Dermis blood vessel endothelial cell (primary cell): ENCODE measurements around the gene STK17A. TPM values are rescaled to one million over a fixed set of nuclear protein-coding genes. Genes with fewer than 3 reads are reported as not detected.

ENCODE experiments used
- DNase-seq: peaks from one replicate; pipeline ENCODE4 v3.0.0; 2010
- total RNA-seq: library from RNA; depleted of rRNA; stranded (reverse); fragments of >200 nt; gene quantifications from 2 replicates; pipeline ENCODE4 v1.2.3, GENCODE V29; 2014

STK17A gene
- 70.1 and 88.7 TPM in 2 replicates for total RNA-seq

DNA sequence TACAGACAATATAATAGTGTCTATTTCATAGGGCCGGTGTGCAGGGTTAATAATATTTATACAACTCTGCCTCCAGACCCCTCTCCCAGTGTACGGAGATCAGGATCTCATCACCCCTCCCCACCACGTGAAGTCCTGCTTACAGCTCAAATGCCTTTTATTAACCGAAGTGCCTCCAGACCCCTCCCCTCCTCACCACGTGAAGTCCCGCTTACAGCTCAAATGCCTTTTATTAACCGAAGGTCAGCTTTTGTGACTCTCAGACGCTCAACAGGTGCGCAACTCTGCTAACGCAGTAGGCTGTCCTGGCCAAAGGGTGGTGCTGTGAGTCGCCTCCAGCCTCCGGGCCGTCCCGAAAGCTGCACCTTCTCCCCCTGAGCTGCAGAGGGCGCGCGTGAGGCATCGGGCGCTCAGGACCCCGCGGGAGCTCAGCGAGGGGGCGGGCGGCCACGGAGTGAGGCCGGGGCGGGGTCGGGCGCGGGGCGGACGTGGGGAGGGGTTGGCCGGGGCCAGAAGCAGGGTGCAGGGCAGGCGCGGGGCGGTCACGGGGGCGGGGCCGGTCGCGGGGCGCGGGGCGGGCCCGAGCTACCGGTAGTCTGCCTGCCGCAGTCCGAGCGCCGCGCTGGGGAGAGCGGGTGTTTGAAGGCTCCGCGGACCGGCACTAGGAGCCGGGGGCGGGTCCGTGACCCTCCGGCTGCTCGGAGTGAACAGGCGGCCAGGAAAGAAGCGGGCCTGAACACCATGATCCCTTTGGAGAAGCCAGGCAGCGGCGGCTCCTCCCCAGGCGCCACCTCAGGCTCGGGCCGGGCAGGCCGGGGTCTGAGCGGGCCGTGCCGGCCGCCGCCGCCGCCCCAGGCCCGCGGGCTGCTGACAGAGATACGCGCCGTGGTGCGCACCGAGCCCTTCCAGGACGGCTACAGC is at the start of gene STK17A:
TSS of gene STK17A (plus strand) at position 606 of the 921 bp plus-strand sequence. CDS start at position 742, 136 bp downstream.
- DNase-seq: peak; percentile 96

DNA sequence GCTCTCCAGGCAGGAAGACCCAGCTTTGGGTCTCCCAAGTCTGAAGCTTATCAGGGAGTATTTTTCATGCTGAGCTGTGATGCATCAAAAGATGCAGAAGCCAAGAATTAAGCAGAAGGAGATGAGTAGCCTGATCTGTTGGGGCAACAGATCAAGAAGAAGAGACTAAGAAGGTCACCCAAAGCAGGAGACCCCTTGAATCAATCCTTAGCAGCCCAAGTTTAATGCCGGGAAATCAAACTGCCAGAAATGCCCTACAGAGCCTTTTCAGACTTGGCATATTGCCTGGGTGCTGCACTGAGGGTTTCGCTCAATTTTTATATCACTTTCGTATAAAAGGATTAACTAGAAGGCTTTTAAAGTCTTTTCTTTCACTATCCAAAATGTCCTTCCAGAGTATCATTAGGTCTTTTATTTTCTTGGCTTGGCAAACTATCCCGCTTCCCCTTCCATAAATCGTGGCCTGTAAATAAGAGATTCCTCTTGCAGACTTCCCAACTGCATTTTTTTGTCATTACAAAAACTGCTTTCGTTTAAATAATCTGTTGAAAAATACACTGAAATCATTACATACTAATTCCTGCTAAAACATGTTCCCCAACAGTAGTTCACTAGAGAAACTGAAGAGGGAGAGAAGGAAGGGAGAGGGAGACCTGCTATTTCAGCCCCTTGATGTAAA is 49.0 kb upstream of the STK17A start:
- no peak for DNase-seq

- DNase-seq: no peak
Observed at GRCh38 chr7:43535031-43535451, 47.9 kb upstream of the STK17A start.

DNA sequence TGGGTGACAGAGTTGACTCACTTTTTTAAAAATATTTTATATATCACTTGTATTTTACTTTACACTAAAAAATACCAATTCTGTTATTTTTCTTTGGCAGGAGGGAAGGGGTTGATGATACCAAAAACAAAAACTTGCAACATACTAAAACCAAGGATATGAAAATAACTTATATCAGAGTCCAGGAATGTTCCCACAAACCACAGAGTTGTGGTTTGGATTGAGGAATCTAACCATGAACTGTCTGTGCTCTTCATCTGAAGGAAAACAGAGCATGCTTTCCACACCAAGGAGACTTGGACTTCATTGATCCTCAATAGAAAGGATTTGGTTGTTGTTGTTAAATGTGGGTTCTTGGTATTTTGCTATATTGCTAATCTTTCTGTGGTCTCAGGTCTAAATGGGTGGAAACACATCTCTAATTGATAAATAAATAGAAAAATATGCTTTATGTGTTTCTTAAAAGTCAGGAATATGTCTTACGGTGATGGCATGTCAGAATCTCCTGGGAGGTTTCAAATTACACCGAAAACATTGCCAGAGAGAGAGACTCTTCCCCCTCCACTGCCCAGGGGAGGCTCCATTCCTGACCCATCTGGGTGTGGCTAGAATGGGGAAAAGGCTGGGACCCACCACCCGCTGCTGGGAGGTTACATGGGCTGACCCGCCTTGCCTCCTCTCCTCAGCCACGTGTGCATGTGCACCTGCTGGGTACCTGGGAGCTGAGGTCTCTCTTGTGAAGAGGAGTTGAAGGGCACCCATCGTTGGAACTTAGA is 46.9 kb upstream of the STK17A start:
- no peak for DNase-seq

- DNase-seq: no peak
Observed at GRCh38 chr7:43536773-43537172, 46.1 kb upstream of the STK17A start.

GRCh38 chr7:43537765-43538403 is 45.0 kb upstream of the STK17A start:
- DNase-seq: no peak

DNA sequence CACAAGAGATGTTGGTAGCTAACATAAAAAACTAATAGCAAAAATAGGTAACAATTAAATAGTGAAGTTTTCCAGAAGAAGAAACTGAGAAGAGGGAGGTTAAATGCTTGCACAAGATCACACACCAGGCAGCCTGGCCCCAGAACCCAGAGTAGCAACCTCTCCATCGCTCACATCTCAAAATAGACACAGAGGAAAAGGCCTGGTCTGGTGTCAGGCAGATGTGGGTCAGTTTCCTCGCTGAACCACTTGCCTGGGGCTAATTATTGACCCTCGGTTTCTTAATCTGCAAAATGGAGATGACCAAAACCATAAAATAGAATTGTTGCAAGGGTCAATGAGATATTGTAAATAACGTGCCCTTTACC is 44.5 kb upstream of the STK17A start:
- no peak for DNase-seq

DNA sequence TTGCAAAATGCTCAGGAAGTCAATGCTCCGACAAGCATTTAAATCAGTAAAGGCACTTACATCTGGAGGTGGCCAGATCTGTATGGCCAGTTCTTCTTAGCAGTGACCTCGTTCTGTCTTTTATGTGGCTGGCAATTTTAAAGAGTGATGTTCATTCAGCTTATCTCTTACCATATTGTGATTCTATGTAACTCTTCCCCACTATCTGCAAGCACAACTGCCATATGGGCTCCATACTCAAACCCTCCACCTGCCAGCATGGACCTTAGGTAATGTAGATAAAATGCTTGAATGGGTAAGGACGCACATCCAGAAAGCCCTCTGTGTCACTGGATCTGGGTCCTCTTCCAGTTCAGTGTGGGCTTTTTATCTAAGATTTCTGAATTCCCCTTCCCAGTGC is 42.4 kb upstream of the STK17A start:
- DNase-seq: no peak

DNA sequence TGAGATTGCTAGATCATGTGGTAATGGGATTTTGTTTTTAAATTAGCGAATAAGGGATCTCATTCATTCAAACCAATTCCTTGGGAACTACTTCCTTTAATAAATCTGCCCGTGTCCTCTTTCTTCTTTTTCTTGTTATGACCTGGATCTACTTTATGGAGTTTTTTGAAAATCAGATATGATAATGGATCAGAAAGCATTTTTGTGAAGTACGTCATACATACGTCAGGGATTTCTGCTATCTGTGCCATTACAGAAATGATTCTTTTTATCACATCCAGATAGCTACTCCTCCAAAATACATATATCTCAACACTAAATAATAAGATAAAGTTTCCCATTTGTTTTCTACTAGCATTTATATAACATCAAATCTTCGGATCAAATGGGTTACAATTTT is 40.2 kb upstream of the STK17A start:
- no peak for DNase-seq

DNA sequence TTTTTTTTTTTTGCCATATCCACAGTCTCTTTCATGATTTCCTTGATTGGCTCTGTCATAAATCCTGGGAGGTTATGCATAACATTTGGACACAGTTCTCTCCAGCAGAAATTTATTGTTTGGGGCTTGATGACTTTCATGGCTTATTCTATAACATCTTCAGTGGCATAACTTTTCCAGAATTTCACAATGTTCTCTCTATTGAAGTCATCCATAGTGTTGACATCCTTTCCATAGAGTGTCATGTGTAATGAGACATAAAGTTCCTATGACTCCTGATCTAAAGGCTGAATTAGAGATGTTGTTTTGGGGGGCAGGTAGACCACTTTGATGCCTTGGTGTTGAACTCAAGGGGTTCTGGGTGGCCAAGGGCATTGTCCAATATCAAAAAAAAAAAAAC is 36.7 kb upstream of the STK17A start:
- no peak for DNase-seq

GRCh38 chr7:43550427-43550826 is 32.5 kb upstream of the STK17A start:
- DNase-seq: no peak

GRCh38 chr7:43552122-43552521 is 30.8 kb upstream of the STK17A start:
- DNase-seq: no peak

DNA sequence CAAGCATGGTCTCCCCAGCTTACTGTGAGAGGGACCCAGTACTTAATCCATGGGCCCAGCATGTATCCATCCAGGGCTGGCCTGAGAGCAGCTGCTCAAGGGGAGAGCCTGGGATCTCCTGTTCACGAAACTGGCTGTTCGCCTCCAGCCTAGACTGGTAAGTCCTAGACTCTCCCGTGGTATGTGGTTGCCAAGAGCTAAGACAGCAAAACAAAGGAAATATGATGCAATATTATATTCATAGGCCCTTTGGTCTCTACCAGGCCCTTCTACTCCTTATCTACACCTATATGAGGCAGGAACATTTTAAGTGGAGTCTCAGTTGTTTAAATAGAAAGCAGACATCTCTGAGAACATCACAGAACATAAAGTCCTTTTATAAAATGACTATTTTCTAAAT is 28.9 kb upstream of the STK17A start:
- DNase-seq: peak; percentile 5

DNA sequence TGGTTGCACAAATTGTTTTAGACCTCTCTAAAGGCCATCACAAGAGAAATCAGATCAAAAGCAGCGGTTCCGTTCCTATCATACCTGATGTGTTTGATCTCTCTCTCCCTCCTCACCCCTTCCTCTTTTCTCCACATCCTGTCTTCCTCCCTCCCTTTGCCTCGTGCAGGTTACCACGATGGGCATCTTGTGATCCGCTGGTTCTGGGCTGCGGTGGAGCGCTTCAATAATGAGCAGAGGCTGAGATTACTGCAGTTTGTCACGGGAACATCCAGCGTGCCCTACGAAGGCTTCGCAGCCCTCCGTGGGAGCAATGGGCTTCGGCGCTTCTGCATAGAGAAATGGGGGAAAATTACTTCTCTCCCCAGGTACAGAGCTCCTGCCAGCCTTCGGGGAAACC is 28.5 kb upstream of the STK17A start:
- no peak for DNase-seq

DNA sequence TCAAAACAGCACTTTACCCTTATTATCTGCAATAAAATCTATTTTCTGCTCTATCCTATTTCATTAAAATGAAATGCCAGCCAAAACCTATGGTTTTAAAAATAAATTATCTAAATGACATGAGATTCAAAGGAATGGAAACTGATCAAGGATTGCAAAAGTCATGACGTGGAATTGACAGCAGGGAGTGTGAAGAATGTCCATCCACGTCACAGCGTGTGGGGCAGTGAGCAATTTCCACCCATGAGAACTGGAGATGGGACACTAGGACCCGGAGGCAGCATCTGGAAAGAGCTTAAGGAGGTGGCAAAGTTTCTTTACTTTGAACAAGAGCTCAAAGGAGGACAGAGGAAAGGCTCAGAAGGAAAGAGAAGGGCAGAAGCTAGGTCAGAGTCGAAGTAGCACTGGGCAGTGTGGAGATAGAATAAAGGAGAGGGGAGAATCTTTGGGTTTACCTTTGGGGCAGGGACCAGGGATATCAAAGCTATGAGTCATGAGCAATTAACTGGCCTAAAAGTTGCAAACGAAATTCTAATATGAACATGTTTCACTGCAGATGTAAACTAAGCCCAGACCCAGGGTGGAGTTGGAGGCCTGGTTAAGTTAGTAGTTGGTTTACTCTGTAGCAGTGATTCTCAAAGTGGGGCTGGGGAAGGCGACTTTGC is 24.9 kb upstream of the STK17A start:
- DNase-seq: no peak

- no peak for DNase-seq
Observed at GRCh38 chr7:43559171-43559945, 23.6 kb upstream of the STK17A start.

DNA sequence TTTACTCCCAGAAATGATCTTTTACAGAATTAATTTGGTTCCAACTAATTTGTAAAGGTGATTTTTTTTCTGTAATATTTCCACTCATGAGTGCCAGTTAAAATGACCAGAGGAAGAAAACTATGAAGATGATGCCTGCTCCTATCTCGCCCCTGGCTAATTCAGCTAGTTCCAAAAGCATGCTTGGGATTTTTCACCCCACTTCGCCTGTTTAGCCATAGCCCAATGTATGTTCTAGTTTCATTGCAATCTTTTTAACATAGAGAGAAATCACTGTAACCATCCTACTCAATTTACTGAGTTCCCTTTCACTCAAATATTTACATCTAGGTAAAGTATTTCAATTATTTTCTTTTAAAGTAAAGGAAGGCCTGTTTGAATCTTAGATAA is 23.0 kb upstream of the STK17A start:
- no peak for DNase-seq

DNA sequence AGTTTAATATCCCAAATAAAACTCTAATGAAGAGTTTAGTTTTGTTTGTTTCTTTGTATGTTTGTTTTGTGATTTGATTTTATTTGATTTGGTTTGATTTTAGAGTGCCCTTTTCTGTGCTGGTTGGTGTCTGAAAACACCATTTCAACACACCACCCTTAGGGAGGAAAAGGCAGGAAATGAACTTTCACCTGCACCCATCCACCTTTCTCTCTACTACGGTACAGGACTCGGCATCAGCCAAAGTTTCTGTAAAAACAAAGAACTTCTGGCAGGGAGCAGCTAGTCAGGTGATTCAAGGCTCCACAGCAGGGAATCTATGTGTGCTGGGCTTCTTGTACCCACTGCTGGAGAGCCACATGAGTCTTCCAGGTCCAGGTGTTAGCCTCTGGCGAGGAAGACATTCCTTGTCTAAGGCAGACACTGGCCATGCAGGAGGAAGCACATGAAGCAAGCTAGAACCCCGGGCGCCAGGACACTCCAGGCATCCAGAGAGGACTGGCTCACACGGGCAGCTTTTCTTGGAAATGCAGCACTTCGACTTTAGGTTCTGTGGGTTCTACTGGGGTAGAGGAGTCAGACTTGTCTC is 22.1 kb upstream of the STK17A start:
- DNase-seq: no peak

GRCh38 chr7:43562383-43562782 is 20.5 kb upstream of the STK17A start:
- DNase-seq: no peak

DNA sequence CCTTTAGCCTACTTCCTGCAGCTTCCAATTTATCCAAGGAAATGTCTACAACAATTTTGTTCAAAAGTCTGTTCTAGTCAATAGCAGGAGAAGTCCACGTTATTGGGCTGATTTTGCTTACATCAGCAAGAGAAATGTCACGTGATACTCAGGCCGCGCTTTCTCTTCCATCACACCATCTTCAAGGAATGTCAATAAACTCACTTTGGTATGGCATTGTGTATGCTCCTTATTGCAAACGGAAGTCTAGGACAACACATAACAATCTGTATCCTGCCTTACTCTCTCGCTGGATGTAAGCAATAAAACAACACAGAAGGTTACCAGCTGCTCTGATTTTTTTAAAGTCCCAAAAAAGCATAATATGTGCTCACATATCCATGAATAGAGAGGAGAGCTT is 17.1 kb upstream of the STK17A start:
- peak; percentile 76 for DNase-seq

GRCh38 chr7:43568529-43568928 is 14.4 kb upstream of the STK17A start:
- peak; percentile 85 for DNase-seq
